GM12878 (cell line): Measurements from ENCODE around the gene HIRIP3. TPM values are rescaled to one million over a fixed set of nuclear protein-coding genes. Genes with fewer than 3 reads are reported as not detected.

ENCODE experiments used
- ATAC-seq: fragments of 200-7000 bp; cut with Tn5 transposase; 3 replicates; pipeline ENCODE4 v1.9.1; 2020; ENCODE audit warnings: mild to moderate bottlenecking, moderate library complexity
- BruUV-seq: library from RNA; stranded (reverse); fragments of 400-500 nt; replicated peaks from 2 replicates; lab custom pipeline; 2021; lab: Mats Ljungman, UMichigan
- CTCF ChIA-PET: fragments of 300-600 bp; sonication (Branson Sonifier 250); formaldehyde crosslinking; extraction: SDS; loops from one replicate; lab custom pipeline; 2021; ENCODE audit warnings: inconsistent platforms; lab: Yijun Ruan, JAX
- POLR2A ChIA-PET: fragments of 350-600 bp; formaldehyde crosslinking; extraction: SDS; loops from one replicate; lab custom pipeline; 2021; ENCODE audit warnings: inconsistent platforms; lab: Charles Lee
- RAD21 ChIA-PET: fragments of 300-600 bp; sonication (Branson Sonifier 250); formaldehyde crosslinking; loops from one replicate; lab custom pipeline; 2023; ENCODE audit warnings: antibody characterized with exemption; ENCODE audit not compliant: unreplicated experiment; lab: Charles Lee
- SMC1A ChIA-PET: fragments of 300-600 bp; sonication (Branson Sonifier 250); formaldehyde crosslinking; loops from one replicate; lab custom pipeline; 2023; ENCODE audit not compliant: unreplicated experiment, uncharacterized antibody; lab: Charles Lee
- DNase-seq: peaks from one replicate; pipeline ENCODE4 v3.0.0-alpha.2; 2011; ENCODE audit warnings: low read depth, low spot score
- FAIRE-seq: peaks from 3 replicates; lab custom pipeline; 2011; peaks lifted over from hg19 to GRCh38; lab: Jason Lieb, UNC
- H2AFZ ChIP-seq: 2 replicates; pipeline ENCODE4 v1.6.0; 2011; ENCODE audit warnings: low read depth, low read length, control low read depth; ENCODE audit not compliant: control insufficient read depth
- H3K27ac ChIP-seq: 2 replicates; pipeline ENCODE4 v1.5.1; 2011; ENCODE audit warnings: control low read depth; ENCODE audit not compliant: control insufficient read depth, insufficient read depth
- H3K27me3 ChIP-seq, 2 experiments: replicated peaks in 1 of 2; 2 replicates each; pipeline versions ENCODE4 v1.6.0 to v1.6.1; 2011; ENCODE audit warnings: low read length in 1 of 2; ENCODE audit not compliant: control insufficient read depth in 2 of 2, insufficient read depth in 2 of 2
- H3K36me3 ChIP-seq, 2 experiments: 2 replicates each; pipeline ENCODE4 v1.5.1; 2011; ENCODE audit warnings: low read length in 1 of 2; ENCODE audit not compliant: control insufficient read depth in 2 of 2, insufficient read depth in 2 of 2
- H3K4me1 ChIP-seq: 2 replicates; pipeline ENCODE4 v1.6.1; 2011; ENCODE audit warnings: mild to moderate bottlenecking, low read length, moderate library complexity, mixed read lengths; ENCODE audit not compliant: control insufficient read depth, insufficient read depth
- H3K4me2 ChIP-seq: 2 replicates; pipeline ENCODE4 v1.6.0; 2011; ENCODE audit warnings: control low read depth; ENCODE audit not compliant: control insufficient read depth, insufficient read depth
- H3K4me3 ChIP-seq: fragments of 200-600 bp; sonication (generic); 2 replicates; pipeline ENCODE4 v1.5.1; 2016
- H3K79me2 ChIP-seq: 2 replicates; pipeline ENCODE4 v1.6.0; 2011; ENCODE audit warnings: low read length; ENCODE audit not compliant: control insufficient read depth, insufficient read depth
- H3K9ac ChIP-seq: 2 replicates; pipeline ENCODE4 v1.8.0; 2011; ENCODE audit warnings: low read length, control low read depth, mixed read lengths; ENCODE audit not compliant: control insufficient read depth, insufficient read depth
- H3K9me3 ChIP-seq: replicated peaks from 3 replicates; pipeline ENCODE4 v1.5.1; 2011; ENCODE audit warnings: mild to moderate bottlenecking, low read length; ENCODE audit not compliant: control insufficient read depth, insufficient read depth
- H4K20me1 ChIP-seq: 2 replicates; pipeline ENCODE4 v1.6.0; 2011; ENCODE audit not compliant: control insufficient read depth, insufficient read depth
- BACH1 ChIP-seq: fragments of 450-650 bp; IDR thresholded peaks from 2 replicates; pipeline ENCODE4 v1.6.1; 2017; ENCODE audit warnings: mild to moderate bottlenecking, borderline replicate concordance
- JUNB ChIP-seq: IDR thresholded peaks from 2 replicates; pipeline ENCODE4 v1.6.1; 2016; ENCODE audit warnings: antibody characterized with exemption, mild to moderate bottlenecking
- KAT2A ChIP-seq: conservative IDR thresholded peaks from 2 replicates; pipeline ENCODE4 v1.6.1; 2011; ENCODE audit warnings: low read depth, low read length; ENCODE audit not compliant: control insufficient read depth
- NBN ChIP-seq: fragments of 450-650 bp; IDR thresholded peaks from 2 replicates; pipeline ENCODE4 v1.6.1; 2016
- RAD21 ChIP-seq: IDR thresholded peaks from 2 replicates; pipeline ENCODE4 v1.6.1; 2011; ENCODE audit warnings: mild to moderate bottlenecking, low read depth, low read length, moderate library complexity; ENCODE audit not compliant: insufficient read depth
- RBBP5 ChIP-seq: fragments of 200-600 bp; sonication (generic); conservative IDR thresholded peaks from 2 replicates; pipeline ENCODE4 v1.6.1; 2016
- RELA ChIP-seq: fragments of 450-650 bp; IDR thresholded peaks from 2 replicates; pipeline ENCODE4 v1.8.0; 2014; ENCODE audit warnings: borderline replicate concordance; ENCODE audit not compliant: partially characterized antibody
- SMARCA5 ChIP-seq: fragments of 450-650 bp; IDR thresholded peaks from 2 replicates; pipeline ENCODE4 v1.6.1; 2017; ENCODE audit warnings: mild to moderate bottlenecking
- SUPT20H ChIP-seq: IDR thresholded peaks from 2 replicates; pipeline ENCODE4 v1.6.1; 2011; ENCODE audit warnings: low read depth, mild to moderate bottlenecking, low read length, moderate library complexity, borderline replicate concordance; ENCODE audit not compliant: control insufficient read depth
- YBX1 ChIP-seq: fragments of 450-650 bp; IDR thresholded peaks from 2 replicates; pipeline ENCODE4 v1.6.1; 2016; ENCODE audit warnings: antibody characterized with exemption
- ZNF274 ChIP-seq: IDR thresholded peaks from one replicate; pipeline ENCODE4 v1.8.0; 2011; ENCODE audit not compliant: insufficient read length, insufficient read depth
- ZSCAN29 ChIP-seq: fragments of 450-650 bp; IDR thresholded peaks from 2 replicates; pipeline ENCODE4 v1.6.1; 2017; ENCODE audit warnings: mild to moderate bottlenecking, moderate library complexity
- WGBS: methylation state at CpG from one replicate; pipeline ENCODE4 v1.1.6; 2016; ENCODE audit warnings: low lambda C conversion rate; ENCODE audit not compliant: insufficient replicate concordance, insufficient coverage; ENCODE audit errors: missing lambda C conversion rate; 5-methylcytosine and 5-hydroxymethylcytosine counted together
- in situ Hi-C: fragments of 300-500 bp; cut with MboI; formaldehyde crosslinking; loops from 9 replicates; pipeline ENCODE4 v1.14.3; 2018; ENCODE audit warnings: mixed read lengths
- intact Hi-C: fragments of 100-400 bp; cut with micrococcal nuclease; formaldehyde crosslinking; loops from one replicate; pipeline ENCODE4 v1.14.2; 2022; ENCODE audit not compliant: unreplicated experiment
- polyA plus RNA-seq, 11 experiments: library from polyadenylated mRNA; depleted of rRNA in 4 of 11; unstranded in 6 of 11; stranded (reverse) in 5 of 11; fragments of >200 nt; fragmentation: Nextera tagmentation in 4 of 11; fragmentation: Illumina TruSeq in 1 of 11; extraction: Ambion mirVana in 4 of 11; extraction: Trizol in 1 of 11; gene quantifications; 1 replicate in 1 of 11; 2 replicates in 10 of 11; pipeline versions ENCODE4 v1.2.1 to v1.2.3, GENCODE V29; 2011 to 2016; ENCODE audit warnings: inconsistent platforms in 2 of 11, missing spikeins in 2 of 11, low read depth in 1 of 11
- total RNA-seq, 4 experiments: library from RNA; depleted of rRNA in 3 of 4; stranded (reverse); fragments of >200 nt in 3 of 4; fragmentation: Illumina TruSeq in 1 of 4; extraction: Trizol in 1 of 4; gene quantifications; 2 replicates each; pipeline versions ENCODE4 v1.2.1 to v1.2.3, GENCODE V29; 2013 to 2021
- TF ChIP-seq, protein P1 (sequence below): fragments of 450-650 bp; IDR thresholded peaks from 2 replicates; pipeline ENCODE4 v1.6.1; 2014; ENCODE audit warnings: mild to moderate bottlenecking
- TF ChIP-seq, protein P2 (sequence below): fragments of 450-650 bp; IDR thresholded peaks from 2 replicates; pipeline ENCODE4 v1.6.1; 2017; ENCODE audit warnings: mild to moderate bottlenecking, moderate library complexity
- TF ChIP-seq, protein P3 (sequence below): fragments of 450-650 bp; conservative IDR thresholded peaks from 2 replicates; pipeline ENCODE4 v1.6.1; 2017; ENCODE audit warnings: mild to moderate bottlenecking, moderate library complexity

Gene HIRIP3
- total and polyA plus RNA-seq, 10 of the 15 experiments (the other 5 are each of a cell fraction or from before 2014, with no cell fraction given), result 4.1 to 43.5 (median 23.9) TPM

DNA sequence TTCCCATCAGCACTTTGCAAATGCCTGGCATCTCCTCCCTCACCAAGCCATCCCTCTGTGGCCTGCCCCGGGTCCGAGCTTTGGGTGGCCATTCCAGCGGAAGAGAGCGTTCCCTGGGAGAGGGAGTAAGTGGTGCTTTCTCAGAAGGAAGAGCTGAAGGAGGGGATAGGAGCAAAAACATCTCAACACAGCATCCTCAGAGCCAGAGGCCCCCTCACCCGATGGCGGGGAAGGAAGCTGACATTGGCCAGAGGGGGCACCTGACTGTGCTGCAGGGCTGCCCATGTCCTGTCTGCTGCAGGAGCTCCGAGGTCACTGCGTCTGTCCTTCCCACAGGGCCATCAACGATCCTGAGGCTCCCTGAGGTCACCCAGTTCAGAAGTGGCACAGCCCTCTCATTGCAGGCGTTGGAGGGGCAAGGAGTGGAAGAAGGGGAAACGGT, 36.1 kb upstream of the HIRIP3 start:
- no peak for FAIRE-seq
- Histone ChIP-seq H3K4me3 (no peak overlapping the region), H3K79me2 (no peaks in the 10 kb centered on the region), H3K9ac (no peak overlapping the region), H4K20me1 (no peaks in the 10 kb centered on the region), H3K27me3 (peaks cover 6 to 14% of the 10 kb centered on the region in 2 experiments; a peak in 3 of 4 replicates), H2AFZ (no peak overlapping the region), H3K4me1 (peaks cover 13% of the 10 kb centered on the region), H3K27ac (no peak overlapping the region), H3K4me2 (no peak overlapping the region), H3K9me3 (no peaks in the 10 kb centered on the region), H3K36me3 (no peaks in the 10 kb centered on the region)
- 32% methylated on average over 11 of the region's 11 CpGs for WGBS
- TF ChIP-seq SUPT20H (no peak), SMARCA5 (no peak), ZSCAN29 (no peak), KAT2A (no peak), YBX1 (no peak), RAD21 (no peak), NBN (no peak), ZNF274 (no peak), RELA (no peak), JUNB (no peak), BACH1 (no peak), RBBP5 (no peak)
- TF ChIP-seq, protein P1, sequence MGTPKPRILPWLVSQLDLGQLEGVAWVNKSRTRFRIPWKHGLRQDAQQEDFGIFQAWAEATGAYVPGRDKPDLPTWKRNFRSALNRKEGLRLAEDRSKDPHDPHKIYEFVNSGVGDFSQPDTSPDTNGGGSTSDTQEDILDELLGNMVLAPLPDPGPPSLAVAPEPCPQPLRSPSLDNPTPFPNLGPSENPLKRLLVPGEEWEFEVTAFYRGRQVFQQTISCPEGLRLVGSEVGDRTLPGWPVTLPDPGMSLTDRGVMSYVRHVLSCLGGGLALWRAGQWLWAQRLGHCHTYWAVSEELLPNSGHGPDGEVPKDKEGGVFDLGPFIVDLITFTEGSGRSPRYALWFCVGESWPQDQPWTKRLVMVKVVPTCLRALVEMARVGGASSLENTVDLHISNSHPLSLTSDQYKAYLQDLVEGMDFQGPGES, result no peak
- TF ChIP-seq, protein P2, sequence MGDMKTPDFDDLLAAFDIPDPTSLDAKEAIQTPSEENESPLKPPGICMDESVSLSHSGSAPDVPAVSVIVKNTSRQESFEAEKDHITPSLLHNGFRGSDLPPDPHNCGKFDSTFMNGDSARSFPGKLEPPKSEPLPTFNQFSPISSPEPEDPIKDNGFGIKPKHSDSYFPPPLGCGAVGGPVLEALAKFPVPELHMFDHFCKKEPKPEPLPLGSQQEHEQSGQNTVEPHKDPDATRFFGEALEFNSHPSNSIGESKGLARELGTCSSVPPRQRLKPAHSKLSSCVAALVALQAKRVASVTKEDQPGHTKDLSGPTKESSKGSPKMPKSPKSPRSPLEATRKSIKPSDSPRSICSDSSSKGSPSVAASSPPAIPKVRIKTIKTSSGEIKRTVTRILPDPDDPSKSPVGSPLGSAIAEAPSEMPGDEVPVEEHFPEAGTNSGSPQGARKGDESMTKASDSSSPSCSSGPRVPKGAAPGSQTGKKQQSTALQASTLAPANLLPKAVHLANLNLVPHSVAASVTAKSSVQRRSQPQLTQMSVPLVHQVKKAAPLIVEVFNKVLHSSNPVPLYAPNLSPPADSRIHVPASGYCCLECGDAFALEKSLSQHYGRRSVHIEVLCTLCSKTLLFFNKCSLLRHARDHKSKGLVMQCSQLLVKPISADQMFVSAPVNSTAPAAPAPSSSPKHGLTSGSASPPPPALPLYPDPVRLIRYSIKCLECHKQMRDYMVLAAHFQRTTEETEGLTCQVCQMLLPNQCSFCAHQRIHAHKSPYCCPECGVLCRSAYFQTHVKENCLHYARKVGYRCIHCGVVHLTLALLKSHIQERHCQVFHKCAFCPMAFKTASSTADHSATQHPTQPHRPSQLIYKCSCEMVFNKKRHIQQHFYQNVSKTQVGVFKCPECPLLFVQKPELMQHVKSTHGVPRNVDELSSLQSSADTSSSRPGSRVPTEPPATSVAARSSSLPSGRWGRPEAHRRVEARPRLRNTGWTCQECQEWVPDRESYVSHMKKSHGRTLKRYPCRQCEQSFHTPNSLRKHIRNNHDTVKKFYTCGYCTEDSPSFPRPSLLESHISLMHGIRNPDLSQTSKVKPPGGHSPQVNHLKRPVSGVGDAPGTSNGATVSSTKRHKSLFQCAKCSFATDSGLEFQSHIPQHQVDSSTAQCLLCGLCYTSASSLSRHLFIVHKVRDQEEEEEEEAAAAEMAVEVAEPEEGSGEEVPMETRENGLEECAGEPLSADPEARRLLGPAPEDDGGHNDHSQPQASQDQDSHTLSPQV, result no peak
- TF ChIP-seq, protein P3, sequence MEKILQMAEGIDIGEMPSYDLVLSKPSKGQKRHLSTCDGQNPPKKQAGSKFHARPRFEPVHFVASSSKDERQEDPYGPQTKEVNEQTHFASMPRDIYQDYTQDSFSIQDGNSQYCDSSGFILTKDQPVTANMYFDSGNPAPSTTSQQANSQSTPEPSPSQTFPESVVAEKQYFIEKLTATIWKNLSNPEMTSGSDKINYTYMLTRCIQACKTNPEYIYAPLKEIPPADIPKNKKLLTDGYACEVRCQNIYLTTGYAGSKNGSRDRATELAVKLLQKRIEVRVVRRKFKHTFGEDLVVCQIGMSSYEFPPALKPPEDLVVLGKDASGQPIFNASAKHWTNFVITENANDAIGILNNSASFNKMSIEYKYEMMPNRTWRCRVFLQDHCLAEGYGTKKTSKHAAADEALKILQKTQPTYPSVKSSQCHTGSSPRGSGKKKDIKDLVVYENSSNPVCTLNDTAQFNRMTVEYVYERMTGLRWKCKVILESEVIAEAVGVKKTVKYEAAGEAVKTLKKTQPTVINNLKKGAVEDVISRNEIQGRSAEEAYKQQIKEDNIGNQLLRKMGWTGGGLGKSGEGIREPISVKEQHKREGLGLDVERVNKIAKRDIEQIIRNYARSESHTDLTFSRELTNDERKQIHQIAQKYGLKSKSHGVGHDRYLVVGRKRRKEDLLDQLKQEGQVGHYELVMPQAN, result no peak
- intact Hi-C loops (no loop called here), in situ Hi-C loops (no loop called here)
- ChIA-PET CTCF (interaction anchor here (0.7 to 2.3 kb wide), 24 partner anchors 9 to 331 kb away, joined by 3 to 21 read pairs (median 5); partner anchors contain the start of genes ALDOA, C16orf92, HIRIP3 and INO80E), RAD21 (interaction anchor here (1.0 to 2.7 kb wide), 9 partner anchors 12 to 224 kb away, joined by 3 to 12 read pairs (median 6); partner anchors contain the start of genes ALDOA and ASPHD1), POLR2A (no interaction called here), SMC1A (interaction anchor here (1.0 to 1.4 kb wide), 5 partner anchors 24 to 183 kb away, joined by 3 to 4 read pairs (median 3); no protein-coding TSS in a partner anchor)
- no TSS peak for BruUV-seq
- no peak for DNase-seq
- ATAC-seq, result no peak
